Left ventricle myocardium superior (tissue), 1 donor: ENCODE data around the gene FBXO10. TPM values are rescaled to one million over a fixed set of nuclear protein-coding genes. Genes with fewer than 3 reads are reported as not detected.
"Not testable (repeated sequence)": the region's sequence is repeated elsewhere in the genome, so short reads cannot be mapped to it uniquely, and the experiment has no call there.

ENCODE experiments used
- ATAC-seq: fragments of 200-7000 bp; cut with Tn5 transposase; one replicate; pipeline ENCODE4 v1.9.1; 2020; ENCODE audit warnings: mild to moderate bottlenecking, moderate library complexity
- DNase-seq: peaks from one replicate; pipeline ENCODE4 v3.0.0-alpha.2; 2020
- intact Hi-C: fragments of 100-400 bp; cut with micrococcal nuclease; formaldehyde crosslinking; loops from one replicate; pipeline ENCODE4 v1.11.0; 2022
- long read RNA-seq: library from polyadenylated mRNA; unstranded; transcript quantifications from one replicate; pipeline ENCODE4 v2.0.0, GENCODE V29; 2021
- total RNA-seq: library from RNA; stranded (reverse); fragmentation: NEBNext Ultra II Directional; extraction: Animal tissue kit (Norgen Biotek cat#: 25700); gene quantifications from one replicate; pipeline ENCODE4 v1.2.1, GENCODE V29; 2021
- donor health status: DM: no; HTN: yes; CAD: no; lungs with severe emphysema.

Gene FBXO10
- total RNA-seq: 8.3 TPM
- long read RNA-seq, full-length matches to known transcripts: 3 of 8 reads
- long read RNA-seq, partial matches to known transcripts: 1 of 8 reads
- long read RNA-seq, other reads (novel, unspliced or antisense): 4 of 8 reads

GRCh38 chr9:37575921-37576721, at the start of gene FBXO10:
TSS of gene FBXO10 (minus strand) at chr9:37576380. CDS start at chr9:37541768, 34,612 bp downstream.
- ATAC-seq (peak; percentile 98), DNase-seq (peak; percentile 88)
- intact Hi-C loops: no loop called here

GRCh38 chr9:37625758-37626147, 49.6 kb upstream of the FBXO10 start:
- DNase-seq (no peak), ATAC-seq (no peak)
- intact Hi-C loops: no loop called here

- intact Hi-C loops: no loop called here
- ATAC-seq: no peak
- DNase-seq: no peak
Observed at GRCh38 chr9:37625036-37625757, 49.0 kb upstream of the FBXO10 start.

- intact Hi-C loops: no loop called here
- ATAC-seq (no peak), DNase-seq (no peak)
Observed at GRCh38 chr9:37624073-37624472, 47.9 kb upstream of the FBXO10 start.

GRCh38 chr9:37623267-37623666, 47.1 kb upstream of the FBXO10 start:
- DNase-seq (no peak), ATAC-seq (no peak)
- intact Hi-C loops: no loop called here

- no peak for DNase-seq
- intact Hi-C loops: no loop called here
- ATAC-seq: no peak
Observed at GRCh38 chr9:37622462-37622861, 46.3 kb upstream of the FBXO10 start.

GRCh38 chr9:37621273-37622121, 45.3 kb upstream of the FBXO10 start:
- ATAC-seq (no peak), DNase-seq (no peak)
- intact Hi-C loops: no loop called here

GRCh38 chr9:37620396-37620795, 44.2 kb upstream of the FBXO10 start:
- DNase-seq: no peak
- no peak for ATAC-seq
- intact Hi-C loops: no loop called here

GRCh38 chr9:37619806-37620205, 43.6 kb upstream of the FBXO10 start:
- DNase-seq: no peak
- no peak for ATAC-seq
- intact Hi-C loops: no loop called here

- intact Hi-C loops: no loop called here
- ATAC-seq (no peak), DNase-seq (no peak)
Observed at GRCh38 chr9:37618817-37619216, 42.6 kb upstream of the FBXO10 start.

- ATAC-seq (no peak), DNase-seq (no peak)
- intact Hi-C loops: no loop called here
Observed at GRCh38 chr9:37617832-37618231, 41.7 kb upstream of the FBXO10 start.

GRCh38 chr9:37617161-37617560, 41.0 kb upstream of the FBXO10 start:
- intact Hi-C loops: no loop called here
- DNase-seq: no peak
- ATAC-seq: no peak

- DNase-seq (no peak), ATAC-seq (no peak)
- intact Hi-C loops: no loop called here
Observed at GRCh38 chr9:37611961-37612360, 35.8 kb upstream of the FBXO10 start.

GRCh38 chr9:37611014-37611413, 34.8 kb upstream of the FBXO10 start:
- no peak for DNase-seq
- intact Hi-C loops: no loop called here
- no peak for ATAC-seq

GRCh38 chr9:37609735-37610397, 33.7 kb upstream of the FBXO10 start:
- no peak for ATAC-seq
- intact Hi-C loops: no loop called here
- no peak for DNase-seq

GRCh38 chr9:37608250-37608649, 32.1 kb upstream of the FBXO10 start:
- intact Hi-C loops: no loop called here
- no peak for ATAC-seq
- DNase-seq: no peak

GRCh38 chr9:37604296-37604695, 28.1 kb upstream of the FBXO10 start:
- intact Hi-C loops: no loop called here
- ATAC-seq (no peak), DNase-seq (no peak)

GRCh38 chr9:37602817-37603216, 26.6 kb upstream of the FBXO10 start:
- DNase-seq (peak; percentile 51), ATAC-seq (peak; percentile 97)
- intact Hi-C loops: no loop called here

- intact Hi-C loops, ATAC-seq, DNase-seq: not testable (repeated sequence)
Observed at GRCh38 chr9:37602061-37602460, 25.9 kb upstream of the FBXO10 start.
